ENCODE results near the gene TGFBR3L. TPM values are rescaled to one million over a fixed set of nuclear protein-coding genes. Genes with fewer than 3 reads are reported as not detected.

Gene TGFBR3L
- total and polyA plus RNA-seq, 10 of the 15 experiments (the other 5 are each of a cell fraction or from before 2014, with no cell fraction given) = 0.20 to 0.23 TPM; not detected in 8

GRCh38 chr19:7965921-7966665, 51.5 kb downstream of the TGFBR3L start:
- no peak overlapping the region for H2AFZ ChIP-seq (ENCODE audit: control insufficient read depth, low read depth, low read length)
- no peak overlapping the region for H3K9ac ChIP-seq (ENCODE audit: control insufficient read depth, insufficient read depth, low read length)
- 97% methylated on average over 12 of the region's 12 CpGs for WGBS (ENCODE audit: insufficient coverage, insufficient replicate concordance, low lambda C conversion rate, missing lambda C conversion rate)
- no peak for FAIRE-seq
- no peaks in the 10 kb centered on the region for H3K9me3 ChIP-seq (replicated peaks; ENCODE audit: control insufficient read depth, insufficient read depth, low read length)
- no TSS peak for BruUV-seq (replicated peaks)
- no peak for DNase-seq (ENCODE audit: low read depth, low spot score)
- SMC1A ChIA-PET (ENCODE audit: uncharacterized antibody, unreplicated experiment) = interaction anchor here (1.0 kb wide), 1 partner anchor 22 kb away, joined by 4 read pairs; the partner anchor contains the start of gene TIMM44
- in situ Hi-C loops (cut with MboI) (no loop called here), intact Hi-C loops (cut with micrococcal nuclease; ENCODE audit: unreplicated experiment) (no loop called here)
- no peaks in the 10 kb centered on the region for H4K20me1 ChIP-seq (ENCODE audit: control insufficient read depth, insufficient read depth)
- POLR2A ChIA-PET = interaction anchor here (0.7 kb wide), 1 partner anchor 736 kb away, joined by 3 read pairs; no protein-coding TSS in a partner anchor
- CTCF ChIA-PET = interaction anchor here (0.9 kb wide), 1 partner anchor 8 kb away, joined by 4 read pairs; no protein-coding TSS in a partner anchor
- RAD21 ChIA-PET (ENCODE audit: unreplicated experiment) = no interaction called here
- no peak overlapping the region for H3K4me3 ChIP-seq
- no peaks in the 10 kb centered on the region for H3K79me2 ChIP-seq (ENCODE audit: control insufficient read depth, insufficient read depth, low read length)
- H3K27ac ChIP-seq (ENCODE audit: control insufficient read depth, insufficient read depth) = no peak overlapping the region
- H3K27me3 ChIP-seq (replicated peaks in 1 of 2; ENCODE audit: control insufficient read depth in 2 of 2, insufficient read depth in 2 of 2, low read length in 1 of 2) = no peaks in the 10 kb centered on the region
- ATAC-seq = no peak
- no peak overlapping the region for H3K4me2 ChIP-seq (ENCODE audit: control insufficient read depth, insufficient read depth)
- no peaks in the 10 kb centered on the region for H3K4me1 ChIP-seq (ENCODE audit: control insufficient read depth, insufficient read depth, low read length)
- H3K36me3 ChIP-seq (ENCODE audit: control insufficient read depth in 2 of 2, insufficient read depth in 2 of 2, low read length in 1 of 2) = peaks cover 33 to 36% of the 10 kb centered on the region in 2 experiments; a peak in 3 of 4 replicates
- TF ChIP-seq, protein P1, sequence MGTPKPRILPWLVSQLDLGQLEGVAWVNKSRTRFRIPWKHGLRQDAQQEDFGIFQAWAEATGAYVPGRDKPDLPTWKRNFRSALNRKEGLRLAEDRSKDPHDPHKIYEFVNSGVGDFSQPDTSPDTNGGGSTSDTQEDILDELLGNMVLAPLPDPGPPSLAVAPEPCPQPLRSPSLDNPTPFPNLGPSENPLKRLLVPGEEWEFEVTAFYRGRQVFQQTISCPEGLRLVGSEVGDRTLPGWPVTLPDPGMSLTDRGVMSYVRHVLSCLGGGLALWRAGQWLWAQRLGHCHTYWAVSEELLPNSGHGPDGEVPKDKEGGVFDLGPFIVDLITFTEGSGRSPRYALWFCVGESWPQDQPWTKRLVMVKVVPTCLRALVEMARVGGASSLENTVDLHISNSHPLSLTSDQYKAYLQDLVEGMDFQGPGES (IDR thresholded peaks at IDR 0.05) = no peak
- TF ChIP-seq NFIC (IDR thresholded peaks at IDR 0.05; ENCODE audit: low read depth, low read length) (no peak), CHD2 (IDR thresholded peaks at IDR 0.05; ENCODE audit: borderline replicate concordance, low read depth, low read length) (no peak), SMARCA5 (IDR thresholded peaks at IDR 0.05) (no peak), RCOR1 (conservative IDR thresholded peaks at IDR 0.05; ENCODE audit: low read depth, low read length) (no peak), ZSCAN29 (IDR thresholded peaks at IDR 0.05) (no peak), CEBPB (IDR thresholded peaks at IDR 0.05; ENCODE audit: borderline replicate concordance in 1 of 2, low read depth in 2 of 2, low read length in 2 of 2) (no peak), ETV6 (conservative IDR thresholded peaks at IDR 0.05 in 1 of 2, IDR thresholded peaks at IDR 0.05 in 1 of 2; ENCODE audit: borderline replicate concordance in 1 of 2, low read depth in 1 of 2) (no peak), TAF1 (IDR thresholded peaks at IDR 0.05; ENCODE audit: borderline replicate concordance, low read depth, low read length) (no peak)
- TF ChIP-seq, protein P2, sequence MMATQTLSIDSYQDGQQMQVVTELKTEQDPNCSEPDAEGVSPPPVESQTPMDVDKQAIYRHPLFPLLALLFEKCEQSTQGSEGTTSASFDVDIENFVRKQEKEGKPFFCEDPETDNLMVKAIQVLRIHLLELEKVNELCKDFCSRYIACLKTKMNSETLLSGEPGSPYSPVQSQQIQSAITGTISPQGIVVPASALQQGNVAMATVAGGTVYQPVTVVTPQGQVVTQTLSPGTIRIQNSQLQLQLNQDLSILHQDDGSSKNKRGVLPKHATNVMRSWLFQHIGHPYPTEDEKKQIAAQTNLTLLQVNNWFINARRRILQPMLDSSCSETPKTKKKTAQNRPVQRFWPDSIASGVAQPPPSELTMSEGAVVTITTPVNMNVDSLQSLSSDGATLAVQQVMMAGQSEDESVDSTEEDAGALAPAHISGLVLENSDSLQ (IDR thresholded peaks at IDR 0.05) = no peak
- TF ChIP-seq, protein P3, sequence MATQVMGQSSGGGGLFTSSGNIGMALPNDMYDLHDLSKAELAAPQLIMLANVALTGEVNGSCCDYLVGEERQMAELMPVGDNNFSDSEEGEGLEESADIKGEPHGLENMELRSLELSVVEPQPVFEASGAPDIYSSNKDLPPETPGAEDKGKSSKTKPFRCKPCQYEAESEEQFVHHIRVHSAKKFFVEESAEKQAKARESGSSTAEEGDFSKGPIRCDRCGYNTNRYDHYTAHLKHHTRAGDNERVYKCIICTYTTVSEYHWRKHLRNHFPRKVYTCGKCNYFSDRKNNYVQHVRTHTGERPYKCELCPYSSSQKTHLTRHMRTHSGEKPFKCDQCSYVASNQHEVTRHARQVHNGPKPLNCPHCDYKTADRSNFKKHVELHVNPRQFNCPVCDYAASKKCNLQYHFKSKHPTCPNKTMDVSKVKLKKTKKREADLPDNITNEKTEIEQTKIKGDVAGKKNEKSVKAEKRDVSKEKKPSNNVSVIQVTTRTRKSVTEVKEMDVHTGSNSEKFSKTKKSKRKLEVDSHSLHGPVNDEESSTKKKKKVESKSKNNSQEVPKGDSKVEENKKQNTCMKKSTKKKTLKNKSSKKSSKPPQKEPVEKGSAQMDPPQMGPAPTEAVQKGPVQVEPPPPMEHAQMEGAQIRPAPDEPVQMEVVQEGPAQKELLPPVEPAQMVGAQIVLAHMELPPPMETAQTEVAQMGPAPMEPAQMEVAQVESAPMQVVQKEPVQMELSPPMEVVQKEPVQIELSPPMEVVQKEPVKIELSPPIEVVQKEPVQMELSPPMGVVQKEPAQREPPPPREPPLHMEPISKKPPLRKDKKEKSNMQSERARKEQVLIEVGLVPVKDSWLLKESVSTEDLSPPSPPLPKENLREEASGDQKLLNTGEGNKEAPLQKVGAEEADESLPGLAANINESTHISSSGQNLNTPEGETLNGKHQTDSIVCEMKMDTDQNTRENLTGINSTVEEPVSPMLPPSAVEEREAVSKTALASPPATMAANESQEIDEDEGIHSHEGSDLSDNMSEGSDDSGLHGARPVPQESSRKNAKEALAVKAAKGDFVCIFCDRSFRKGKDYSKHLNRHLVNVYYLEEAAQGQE (IDR thresholded peaks at IDR 0.05; ENCODE audit: low read depth, low read length) = no peak

Measured in GM12878 (cell line).